Activated naive CD4-positive, alpha-beta T cell treated with anti-CD3 and anti-CD28 coated beads, Interleukin-2, amount 50 U/mL, for 24 hours (primary cell): Measurements from ENCODE around the gene MYOCD.

ENCODE experiments used
- H3K27ac Mint-ChIP-seq: one replicate; pipeline ENCODE4 v1.8.0; 2021; ENCODE audit warnings: mild to moderate bottlenecking, mixed read lengths
- H3K27me3 Mint-ChIP-seq: one replicate; pipeline ENCODE4 v1.8.0; 2021; ENCODE audit warnings: mixed read lengths
- H3K36me3 Mint-ChIP-seq: one replicate; pipeline ENCODE4 v1.8.0; 2021; ENCODE audit warnings: mixed read lengths
- H3K4me1 Mint-ChIP-seq: one replicate; pipeline ENCODE4 v1.8.0; 2021; ENCODE audit warnings: mixed read lengths
- H3K4me3 Mint-ChIP-seq: one replicate; pipeline ENCODE4 v1.8.0; 2021; ENCODE audit warnings: mild to moderate bottlenecking, mixed read lengths
- H3K9me3 Mint-ChIP-seq: one replicate; pipeline ENCODE4 v1.8.0; 2021; ENCODE audit warnings: mixed read lengths

Gene MYOCD

DNA sequence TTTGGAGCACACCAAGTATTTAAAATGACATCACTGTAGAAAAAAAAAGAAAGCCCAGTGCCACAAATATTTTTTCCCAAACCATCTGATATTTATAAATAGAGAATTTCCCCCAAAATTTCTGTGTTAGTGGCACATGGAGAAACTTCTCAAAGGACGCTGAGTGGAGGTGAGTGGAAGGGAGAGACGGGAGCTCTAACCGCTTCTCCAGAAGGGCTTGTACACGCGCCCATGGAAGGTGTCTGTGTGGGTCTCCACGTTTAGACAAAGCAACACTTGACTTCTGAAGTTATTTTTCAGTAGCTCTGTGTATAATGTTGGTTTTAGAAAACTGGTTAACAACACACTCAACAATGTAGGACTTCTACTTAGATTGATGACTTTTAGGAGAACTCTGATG lies 1.0 kb downstream of the MYOCD start:
- H3K4me1 Mint-ChIP-seq: no peaks in the 10 kb centered on the region
- peaks cover 4% of the 10 kb centered on the region for H3K9me3 Mint-ChIP-seq
- no peak overlapping the region for H3K27ac Mint-ChIP-seq
- peaks cover 2% of the 10 kb centered on the region for H3K36me3 Mint-ChIP-seq
- H3K27me3 Mint-ChIP-seq: peaks cover 45% of the 10 kb centered on the region
- no peak overlapping the region for H3K4me3 Mint-ChIP-seq

GRCh38 chr17:12667299-12667958 lies 1.7 kb downstream of the MYOCD start:
- Mint-ChIP-seq H3K4me3 (no peak overlapping the region), H3K36me3 (peaks cover 2% of the 10 kb centered on the region), H3K27me3 (peaks cover 39% of the 10 kb centered on the region), H3K9me3 (peaks cover 4% of the 10 kb centered on the region), H3K4me1 (no peaks in the 10 kb centered on the region), H3K27ac (no peak overlapping the region)

GRCh38 chr17:12671906-12672305 lies 6.2 kb downstream of the MYOCD start:
- H3K36me3 Mint-ChIP-seq: no peaks in the 10 kb centered on the region
- no peak overlapping the region for H3K4me3 Mint-ChIP-seq
- H3K9me3 Mint-ChIP-seq: peaks cover 4% of the 10 kb centered on the region
- no peak overlapping the region for H3K27ac Mint-ChIP-seq
- no peaks in the 10 kb centered on the region for H3K4me1 Mint-ChIP-seq
- H3K27me3 Mint-ChIP-seq: peaks cover 16% of the 10 kb centered on the region

- no peak overlapping the region for H3K27ac Mint-ChIP-seq
- H3K27me3 Mint-ChIP-seq: peaks cover 10% of the 10 kb centered on the region
- H3K9me3 Mint-ChIP-seq: peaks cover 4% of the 10 kb centered on the region
- H3K4me1 Mint-ChIP-seq: no peaks in the 10 kb centered on the region
- no peak overlapping the region for H3K4me3 Mint-ChIP-seq
- H3K36me3 Mint-ChIP-seq: no peaks in the 10 kb centered on the region
Measured at GRCh38 chr17:12672947-12673346, 7.3 kb downstream of the MYOCD start.

GRCh38 chr17:12673788-12674187 lies 8.1 kb downstream of the MYOCD start:
- no peaks in the 10 kb centered on the region for H3K4me1 Mint-ChIP-seq
- H3K27me3 Mint-ChIP-seq: peaks cover 8% of the 10 kb centered on the region
- no peak overlapping the region for H3K27ac Mint-ChIP-seq
- no peaks in the 10 kb centered on the region for H3K36me3 Mint-ChIP-seq
- no peak overlapping the region for H3K4me3 Mint-ChIP-seq
- peaks cover 4% of the 10 kb centered on the region for H3K9me3 Mint-ChIP-seq

DNA sequence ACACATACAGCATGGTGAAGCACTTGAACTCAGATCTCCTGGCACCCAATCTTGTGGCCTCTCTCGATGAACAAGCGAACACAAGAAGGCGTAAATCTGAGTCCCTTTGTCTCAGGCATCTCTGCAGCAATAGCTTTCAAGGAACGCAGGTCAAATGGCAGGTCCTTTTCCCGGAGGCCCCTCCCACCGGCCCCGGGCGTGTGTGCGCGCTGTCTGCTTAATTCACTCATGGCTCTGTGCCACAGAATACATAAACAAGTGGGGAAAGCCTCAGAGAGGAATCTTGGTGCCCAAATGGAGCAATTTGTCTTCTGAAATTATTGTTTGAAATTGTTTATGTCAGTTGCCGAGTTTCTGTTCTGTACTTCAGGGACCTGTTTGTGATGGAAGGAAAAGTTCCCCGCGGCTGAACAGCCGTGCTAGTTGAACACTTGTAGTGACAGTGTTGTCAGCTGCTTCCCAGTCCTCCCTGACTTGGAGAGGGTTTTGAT lies 14.8 kb downstream of the MYOCD start:
- Mint-ChIP-seq H3K27me3 (peaks cover 1% of the 10 kb centered on the region), H3K27ac (no peak overlapping the region), H3K9me3 (no peaks in the 10 kb centered on the region)

DNA sequence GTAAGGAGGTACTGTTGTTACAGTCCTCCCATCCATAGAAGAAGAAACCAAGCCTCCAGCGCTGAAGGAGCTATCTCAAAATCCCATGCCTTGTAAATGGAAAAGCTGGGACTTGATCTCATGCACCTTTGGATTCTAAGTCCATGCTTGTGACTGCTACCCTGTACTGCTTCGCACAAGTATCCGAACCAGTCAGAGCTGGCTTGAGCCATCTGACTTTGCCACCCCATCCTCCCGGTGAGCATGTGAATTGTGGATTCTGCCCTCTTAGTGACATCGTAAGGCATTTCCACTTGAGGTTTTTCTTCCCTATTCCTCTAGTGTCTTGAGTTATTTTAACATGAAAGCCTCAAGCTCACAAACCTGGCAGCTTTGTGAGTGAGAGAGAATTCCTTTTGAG lies 15.3 kb downstream of the MYOCD start:
- no peak overlapping the region for H3K4me3 Mint-ChIP-seq
- H3K9me3 Mint-ChIP-seq: no peaks in the 10 kb centered on the region
- no peaks in the 10 kb centered on the region for H3K4me1 Mint-ChIP-seq
- peaks cover 1% of the 10 kb centered on the region for H3K27me3 Mint-ChIP-seq
- H3K27ac Mint-ChIP-seq: no peak overlapping the region
- H3K36me3 Mint-ChIP-seq: peaks cover 1% of the 10 kb centered on the region

More for the DNA sequence above, 14.8 kb downstream of the MYOCD start:
- Mint-ChIP-seq H3K4me1 (no peaks in the 10 kb centered on the region), H3K36me3 (peaks cover 1% of the 10 kb centered on the region), H3K4me3 (no peak overlapping the region)

DNA sequence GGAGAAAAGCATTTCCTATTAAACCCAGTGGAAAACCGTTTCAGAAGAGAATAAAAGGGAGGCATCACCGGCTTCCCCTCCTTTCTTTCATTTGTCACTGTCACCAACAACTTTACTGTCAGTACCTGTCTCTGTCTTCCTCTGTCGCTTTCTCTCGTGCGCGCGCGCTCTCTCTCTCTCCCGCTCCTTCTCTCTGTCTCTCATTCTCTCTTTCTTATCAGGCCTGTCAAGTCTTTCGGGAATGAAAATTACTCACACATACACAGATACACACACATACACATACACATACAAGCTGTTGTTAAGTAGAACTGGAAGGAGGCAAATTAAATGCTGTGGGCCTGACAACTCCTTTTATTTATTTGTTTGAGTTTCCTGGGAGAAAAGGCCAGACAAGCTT lies 17.6 kb downstream of the MYOCD start:
- Mint-ChIP-seq H3K36me3 (peaks cover 1% of the 10 kb centered on the region), H3K27ac (no peak overlapping the region), H3K4me1 (no peaks in the 10 kb centered on the region), H3K27me3 (peaks cover 1% of the 10 kb centered on the region), H3K4me3 (no peak overlapping the region), H3K9me3 (no peaks in the 10 kb centered on the region)

- Mint-ChIP-seq H3K27ac (no peak overlapping the region), H3K27me3 (peaks cover 1% of the 10 kb centered on the region), H3K4me1 (no peaks in the 10 kb centered on the region), H3K36me3 (peaks cover 1% of the 10 kb centered on the region), H3K9me3 (no peaks in the 10 kb centered on the region), H3K4me3 (no peak overlapping the region)
Measured at GRCh38 chr17:12686486-12686885, 20.8 kb downstream of the MYOCD start.

GRCh38 chr17:12688382-12688781 lies 22.7 kb downstream of the MYOCD start:
- no peaks in the 10 kb centered on the region for H3K9me3 Mint-ChIP-seq
- no peaks in the 10 kb centered on the region for H3K4me1 Mint-ChIP-seq
- no peak overlapping the region for H3K27ac Mint-ChIP-seq
- peaks cover under 1% of the 10 kb centered on the region for H3K27me3 Mint-ChIP-seq
- H3K36me3 Mint-ChIP-seq: peaks cover under 1% of the 10 kb centered on the region
- no peak overlapping the region for H3K4me3 Mint-ChIP-seq

DNA sequence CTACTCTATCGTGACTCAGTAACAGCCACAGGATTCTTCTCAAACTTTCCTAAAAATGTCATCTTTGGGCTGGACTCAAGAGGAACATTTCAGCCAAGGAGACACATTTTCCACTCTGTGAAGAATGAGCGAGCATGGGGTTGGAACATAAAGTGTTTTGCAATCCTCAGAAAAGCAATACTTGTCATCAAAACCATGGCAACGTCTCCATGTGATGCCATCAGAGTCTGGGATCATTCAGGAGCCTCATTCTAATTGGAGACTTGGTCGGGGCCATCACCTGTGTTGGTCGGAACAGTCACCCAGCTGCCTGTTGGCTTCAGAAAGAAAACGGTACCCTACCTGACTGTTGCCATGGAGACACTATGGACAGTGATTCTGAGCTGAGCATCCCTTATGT lies 25.5 kb downstream of the MYOCD start:
- Mint-ChIP-seq H3K27me3 (peaks cover 2% of the 10 kb centered on the region), H3K4me1 (no peaks in the 10 kb centered on the region), H3K27ac (no peak overlapping the region), H3K9me3 (no peaks in the 10 kb centered on the region), H3K36me3 (no peaks in the 10 kb centered on the region), H3K4me3 (no peak overlapping the region)

GRCh38 chr17:12693640-12694039 lies 27.9 kb downstream of the MYOCD start:
- no peaks in the 10 kb centered on the region for H3K36me3 Mint-ChIP-seq
- peaks cover 6% of the 10 kb centered on the region for H3K9me3 Mint-ChIP-seq
- no peak overlapping the region for H3K27ac Mint-ChIP-seq
- H3K27me3 Mint-ChIP-seq: peaks cover 2% of the 10 kb centered on the region
- H3K4me1 Mint-ChIP-seq: no peaks in the 10 kb centered on the region
- no peak overlapping the region for H3K4me3 Mint-ChIP-seq

- H3K36me3 Mint-ChIP-seq: no peaks in the 10 kb centered on the region
- no peaks in the 10 kb centered on the region for H3K4me1 Mint-ChIP-seq
- peaks cover 2% of the 10 kb centered on the region for H3K27me3 Mint-ChIP-seq
- peaks cover 4% of the 10 kb centered on the region for H3K9me3 Mint-ChIP-seq
- H3K4me3 Mint-ChIP-seq: no peak overlapping the region
- H3K27ac Mint-ChIP-seq: no peak overlapping the region
Measured at GRCh38 chr17:12706070-12706469, 40.4 kb downstream of the MYOCD start.

GRCh38 chr17:12709063-12709462 lies 43.4 kb downstream of the MYOCD start:
- Mint-ChIP-seq H3K4me1 (no peaks in the 10 kb centered on the region), H3K27ac (no peak overlapping the region), H3K4me3 (no peak overlapping the region), H3K27me3 (peaks cover 3% of the 10 kb centered on the region), H3K9me3 (peaks cover 10% of the 10 kb centered on the region), H3K36me3 (no peaks in the 10 kb centered on the region)

DNA sequence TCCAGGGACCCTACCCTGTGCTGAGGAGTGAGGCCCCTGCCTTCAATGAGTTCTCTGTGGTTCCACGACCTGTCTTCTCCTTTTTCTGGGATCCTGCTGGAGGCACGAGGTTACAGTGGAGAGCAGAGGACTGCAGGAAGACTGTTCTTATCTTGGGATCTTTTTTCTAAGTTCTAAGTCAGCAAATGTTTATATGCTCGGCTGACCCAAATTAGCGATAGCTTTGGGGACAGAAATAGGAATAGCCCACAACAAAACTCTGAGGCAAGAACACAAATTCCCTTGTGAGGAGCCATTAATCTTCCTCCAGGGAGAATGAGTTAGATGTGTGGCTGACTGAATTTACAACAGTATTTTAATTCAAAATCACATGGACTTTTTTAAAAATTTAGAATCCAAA lies 46.7 kb downstream of the MYOCD start:
- Mint-ChIP-seq H3K27me3 (peaks cover 5% of the 10 kb centered on the region), H3K36me3 (no peaks in the 10 kb centered on the region), H3K9me3 (peaks cover 6% of the 10 kb centered on the region)

DNA sequence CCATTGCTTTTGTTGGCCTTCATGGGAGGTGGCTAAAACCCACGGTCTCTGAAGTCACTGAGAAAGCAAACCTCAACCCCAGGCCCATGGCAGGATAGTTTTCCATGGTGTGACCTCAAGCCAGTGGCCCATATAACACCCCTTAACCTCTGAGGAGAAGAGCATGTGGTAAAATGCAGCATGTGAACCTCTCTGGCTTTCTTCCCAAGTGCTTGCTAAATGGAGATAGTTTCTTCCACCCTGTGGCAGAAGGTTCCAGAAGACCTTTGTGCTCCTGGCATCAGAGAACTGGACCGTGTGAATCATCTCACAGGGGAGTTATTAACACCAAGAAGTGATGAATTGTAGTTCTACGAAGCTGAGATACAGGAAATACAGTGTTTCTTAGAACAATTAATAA lies 47.3 kb downstream of the MYOCD start:
- H3K27ac Mint-ChIP-seq: no peak overlapping the region
- peaks cover 5% of the 10 kb centered on the region for H3K27me3 Mint-ChIP-seq
- H3K9me3 Mint-ChIP-seq: peaks cover 6% of the 10 kb centered on the region
- no peaks in the 10 kb centered on the region for H3K4me1 Mint-ChIP-seq
- no peaks in the 10 kb centered on the region for H3K36me3 Mint-ChIP-seq
- no peak overlapping the region for H3K4me3 Mint-ChIP-seq

More for the DNA sequence above, 46.7 kb downstream of the MYOCD start:
- Mint-ChIP-seq H3K4me3 (no peak overlapping the region), H3K27ac (no peak overlapping the region), H3K4me1 (no peaks in the 10 kb centered on the region)

DNA sequence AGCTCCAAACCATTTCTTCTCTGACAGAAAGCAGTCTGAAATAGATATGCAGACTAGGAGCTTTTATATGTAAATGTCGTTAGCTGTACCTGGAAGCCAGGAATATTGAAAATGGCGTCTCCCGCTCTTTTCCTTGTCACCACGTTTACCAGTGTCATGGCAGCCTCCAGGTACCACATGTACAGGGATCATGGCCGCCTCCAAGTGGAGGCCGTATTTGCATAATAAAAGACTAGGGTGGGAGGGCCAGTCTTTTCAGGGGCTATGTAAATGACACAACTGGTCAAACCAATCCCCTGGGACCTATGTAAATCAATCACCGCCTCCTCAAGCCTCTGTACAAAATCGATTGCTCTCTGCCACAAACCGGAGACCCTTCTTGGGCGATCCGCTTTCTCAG lies 54.3 kb downstream of the MYOCD start:
- no peak overlapping the region for H3K27ac Mint-ChIP-seq
- no peaks in the 10 kb centered on the region for H3K4me1 Mint-ChIP-seq
- H3K36me3 Mint-ChIP-seq: no peaks in the 10 kb centered on the region
- H3K9me3 Mint-ChIP-seq: no peaks in the 10 kb centered on the region
- peaks cover 2% of the 10 kb centered on the region for H3K27me3 Mint-ChIP-seq
- no peak overlapping the region for H3K4me3 Mint-ChIP-seq
